Lung (tissue), 12 donors: ENCODE data around the gene PDE1C. TPM values are rescaled to one million over a fixed set of nuclear protein-coding genes. Genes with fewer than 3 reads are reported as not detected.

Source experiments
- ATAC-seq: fragments of 200-7000 bp; cut with Tn5 transposase; one replicate; pipeline ENCODE4 v1.9.1; 2020; ENCODE audit warnings: moderate number of reproducible peaks; ENCODE audit not compliant: insufficient read depth, low FRiP score
- DNase-seq, 3 donors: peaks; one replicate each; pipeline ENCODE4 v3.0.0-alpha.2; 2013 to 2017
- H3K27ac ChIP-seq, 2 donors: one replicate each; pipeline ENCODE4 v1.5.1; 2013; ENCODE audit warnings: mild to moderate bottlenecking in 2 of 2, moderate library complexity in 2 of 2, control low read depth in 1 of 2, inconsistent platforms in 1 of 2, low read depth in 1 of 2, low read length in 1 of 2
- H3K27me3 ChIP-seq, 3 donors: one replicate each; pipeline ENCODE4 v1.5.1; 2013; ENCODE audit warnings: low read length in 2 of 3; ENCODE audit not compliant: control insufficient read depth in 3 of 3, insufficient read depth in 3 of 3
- H3K36me3 ChIP-seq, 4 donors: one replicate each; pipeline ENCODE4 v1.5.1; 2013; ENCODE audit warnings: low read length in 4 of 4, mild to moderate bottlenecking in 1 of 4, moderate library complexity in 1 of 4; ENCODE audit not compliant: control insufficient read depth in 4 of 4, insufficient read depth in 4 of 4
- H3K4me1 ChIP-seq, 5 donors: one replicate each; pipeline ENCODE4 v1.5.1; 2013; ENCODE audit warnings: low read length in 5 of 5, mild to moderate bottlenecking in 2 of 5, moderate library complexity in 1 of 5; ENCODE audit not compliant: control insufficient read depth in 5 of 5, insufficient read depth in 5 of 5
- H3K4me3 ChIP-seq: one replicate; pipeline ENCODE4 v1.5.1; 2013; ENCODE audit warnings: mild to moderate bottlenecking, control low read depth, moderate library complexity
- H3K9ac ChIP-seq, 2 donors: one replicate each; pipeline ENCODE4 v1.5.1; 2013; ENCODE audit warnings: low read length in 2 of 2, control low read depth in 1 of 2; ENCODE audit not compliant: insufficient read depth in 1 of 2
- H3K9me3 ChIP-seq, 4 donors: one replicate each; pipeline ENCODE4 v1.5.1; 2013; ENCODE audit warnings: low read length in 3 of 4, mild to moderate bottlenecking in 1 of 4, moderate library complexity in 1 of 4; ENCODE audit not compliant: control insufficient read depth in 4 of 4, insufficient read depth in 3 of 4
- CTCF ChIP-seq: IDR thresholded peaks from 2 replicates; pipeline ENCODE4 v1.5.1; 2012; ENCODE audit warnings: mild to moderate bottlenecking; ENCODE audit errors: control extremely low read depth, extremely low read depth
- WGBS, 2 donors: extraction: QIAGEN DNeasy Blood & Tissue Kit; methylation state at CpG; one replicate each; pipeline ENCODE4 v1.1.7; 2013; 5-methylcytosine and 5-hydroxymethylcytosine counted together
- polyA plus RNA-seq, 2 donors: library from polyadenylated mRNA; stranded (reverse); fragments of 200-250 nt; gene quantifications; one replicate each; pipeline ENCODE4 v1.2.1, GENCODE V29; 2013
- total RNA-seq, 2 donors: library from RNA; depleted of rRNA in 1 of 2; stranded (reverse); fragments of >200 nt in 1 of 2; gene quantifications; one replicate each; pipeline ENCODE4 v1.2.1, GENCODE V29; 2014 to 2021
- donor health status: control.
- donor health status: control.
- donor health status: Bipolar disorder and iron deficiency.
- donor health status: healthy.
- donor health status: DM: yes; HTN: yes; CAD: no.

Gene PDE1C
- total and polyA plus RNA-seq, 4 donors, result 1.9 to 14.3 (median 6.1) TPM

GRCh38 chr7:31751726-31752125 lies 318.5 kb downstream of the PDE1C start:
- DNase-seq (no peak), ATAC-seq (no peak)
- Histone ChIP-seq H3K36me3 (no peaks in the 10 kb centered on the region), H3K9ac (no peak overlapping the region), H3K9me3 (peaks cover 0 to 2% (median 0%) of the 10 kb centered on the region in 4 donors), H3K4me3 (no peak overlapping the region), H3K27ac (no peak overlapping the region), H3K27me3 (no peaks in the 10 kb centered on the region), H3K4me1 (no peaks in the 10 kb centered on the region)
- TF ChIP-seq CTCF, result no peak
- WGBS, 2 donors, result 87 to 90% methylated on average over 4 of the region's 4 CpGs

DNA sequence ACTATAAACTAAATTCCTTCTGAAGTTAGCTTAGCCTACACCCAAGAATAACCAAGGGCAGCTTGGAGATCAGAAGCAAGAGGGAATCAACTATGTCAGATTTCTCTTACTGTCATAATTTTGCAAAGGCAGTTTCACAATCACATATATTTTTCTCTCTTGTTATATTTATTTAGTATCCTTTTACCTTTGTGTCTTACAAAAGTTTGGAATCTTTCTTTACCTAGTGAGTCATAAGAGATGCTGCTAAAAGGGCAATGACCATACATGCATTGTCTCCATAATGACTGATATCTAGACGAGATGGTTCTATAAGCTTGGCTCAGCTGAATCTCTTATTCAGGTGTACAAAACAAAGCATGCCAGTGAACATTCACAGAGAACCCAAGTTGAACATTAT lies 322.1 kb downstream of the PDE1C start:
- Histone ChIP-seq H3K4me1 (no peaks in the 10 kb centered on the region), H3K27me3 (no peaks in the 10 kb centered on the region), H3K36me3 (no peaks in the 10 kb centered on the region), H3K27ac (no peak overlapping the region), H3K9ac (no peak overlapping the region), H3K9me3 (no peaks in the 10 kb centered on the region), H3K4me3 (no peak overlapping the region)
- ATAC-seq, result no peak
- no peak for TF ChIP-seq CTCF
- 91 to 100% methylated on average over 1 of the region's 1 CpG for WGBS, 2 donors
- no peak for DNase-seq

- Histone ChIP-seq H3K9me3 (no peaks in the 10 kb centered on the region), H3K27ac (no peak overlapping the region), H3K4me3 (no peak overlapping the region), H3K36me3 (no peaks in the 10 kb centered on the region), H3K4me1 (no peaks in the 10 kb centered on the region), H3K27me3 (no peaks in the 10 kb centered on the region), H3K9ac (no peak overlapping the region)
- DNase-seq, result no peak
- TF ChIP-seq CTCF, result no peak
- no peak for ATAC-seq
Observed at GRCh38 chr7:31747553-31747952, 322.7 kb downstream of the PDE1C start.

- no peak overlapping the region for H3K9ac ChIP-seq
- H3K4me3 ChIP-seq, result no peak overlapping the region
- peak; percentile 58 to 74 (median 67) for DNase-seq
- H3K4me1 ChIP-seq, result no peaks in the 10 kb centered on the region
- TF ChIP-seq CTCF, result peak; percentile 79
- H3K36me3 ChIP-seq, result no peaks in the 10 kb centered on the region
- WGBS, 2 donors, result 3 to 4% methylated on average over 4 of the region's 4 CpGs
- no peaks in the 10 kb centered on the region for H3K9me3 ChIP-seq
- H3K27me3 ChIP-seq, result no peaks in the 10 kb centered on the region
- ATAC-seq, result peak; percentile 86
- no peak overlapping the region for H3K27ac ChIP-seq
Observed at GRCh38 chr7:31744294-31744874, 325.8 kb downstream of the PDE1C start.
